Measurements from ENCODE around the gene SPDYE3.
"Not testable (repeated sequence)": the region's sequence is repeated elsewhere in the genome, so short reads cannot be mapped to it uniquely, and the experiment has no call there.

- TF ChIP-seq POLR2A, CTCF (IDR thresholded peaks at IDR 0.05): not testable (repeated sequence)
Observed at GRCh38 chr7:100265851-100266250, 41.7 kb upstream of the SPDYE3 start.

All from right lobe of liver (tissue), 4 donors.